MM.1S (cell line): ENCODE data around the gene GH2.

Experiments used
- CTCF ChIP-seq: fragments of 300-600 bp; sonication (generic); IDR thresholded peaks from 2 replicates; pipeline ENCODE4 v1.5.1; 2016; ENCODE audit warnings: antibody characterized with exemption, low read length, mixed read lengths
- EZH2 ChIP-seq: fragments of 300-600 bp; sonication (generic); optimal IDR thresholded peaks from 2 replicates; pipeline ENCODE3; 2017; ENCODE audit warnings: low read depth, mild to moderate bottlenecking, antibody characterized with exemption, low read length, mixed read lengths
- EZH2phosphoT487 ChIP-seq: fragments of 300-600 bp; sonication (generic); IDR thresholded peaks from 2 replicates; pipeline ENCODE4 v1.6.1; 2018; ENCODE audit warnings: antibody characterized with exemption, low read length

DNA sequence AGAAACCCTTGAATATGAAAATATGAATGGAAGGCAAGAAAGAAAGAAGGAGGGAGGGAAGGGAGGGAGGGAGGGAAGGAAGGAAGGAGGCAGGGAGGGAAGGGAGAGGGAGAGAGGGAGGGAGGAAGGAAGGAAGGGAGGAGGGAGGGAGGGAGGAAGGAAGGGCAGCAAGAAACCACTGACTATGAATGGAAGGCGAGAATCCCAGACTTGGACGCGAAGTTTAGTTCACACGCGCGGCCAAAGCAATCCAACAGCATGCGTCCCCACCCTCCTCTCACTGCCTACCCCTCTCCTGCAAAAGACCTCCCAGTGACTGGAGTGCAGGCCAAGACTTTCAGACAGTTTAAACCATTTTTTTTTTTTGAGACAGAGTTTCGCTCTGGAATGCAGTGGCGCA, 31.3 kb downstream of the GH2 start:
- TF ChIP-seq CTCF (no peak), EZH2 (no peak), EZH2phosphoT487 (no peak)
